IPS-18a (cell line): ENCODE measurements around the gene SCP2D1.
"Not testable (repeated sequence)": the region's sequence is repeated elsewhere in the genome, so short reads cannot be mapped to it uniquely, and the experiment has no call there.

Experiments used
- H3K27ac ChIP-seq: one replicate; pipeline ENCODE4 v1.5.1; 2013; ENCODE audit warnings: low read length
- H3K27me3 ChIP-seq: one replicate; pipeline ENCODE4 v1.6.1; 2013; ENCODE audit warnings: mild to moderate bottlenecking, low read length; ENCODE audit not compliant: control insufficient read depth, insufficient read depth
- H3K36me3 ChIP-seq: one replicate; pipeline ENCODE4 v1.6.1; 2013; ENCODE audit warnings: low read depth, low read length; ENCODE audit not compliant: control insufficient read depth
- H3K4me1 ChIP-seq: one replicate; pipeline ENCODE4 v1.6.1; 2013; ENCODE audit warnings: low read depth, low read length; ENCODE audit not compliant: control insufficient read depth
- H3K4me3 ChIP-seq: one replicate; pipeline ENCODE4 v1.5.1; 2013; ENCODE audit warnings: low read length
- H3K9ac ChIP-seq: one replicate; pipeline ENCODE4 v1.6.1; 2013; ENCODE audit warnings: mild to moderate bottlenecking, low read length, moderate library complexity
- H3K9me3 ChIP-seq: one replicate; pipeline ENCODE4 v1.6.1; 2013; ENCODE audit warnings: low read depth, low read length; ENCODE audit not compliant: control insufficient read depth

The SCP2D1 gene

DNA sequence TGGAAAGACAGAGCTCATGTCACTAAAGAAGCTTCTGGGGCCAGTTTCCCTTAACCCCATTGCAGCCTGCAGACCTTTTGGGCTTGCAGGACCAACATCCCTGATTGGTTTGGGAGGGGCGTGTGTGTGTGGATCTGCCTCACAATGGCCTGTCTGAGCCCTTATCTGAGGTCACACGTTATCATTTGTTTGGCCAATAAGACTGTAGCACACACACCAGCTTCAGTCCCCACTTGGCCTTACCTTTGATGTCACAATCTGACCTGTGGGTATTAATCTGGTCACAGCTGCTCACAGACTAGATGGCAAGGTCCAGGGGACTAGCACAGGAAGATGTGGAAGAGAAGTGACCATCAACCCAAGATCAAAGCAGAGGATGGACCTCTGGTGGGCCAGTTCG is at the start of gene SCP2D1:
SCP2D1 (plus strand) TSS at position 301 of the 400 bp plus-strand sequence; CDS start at position 334, 33 bp downstream.
- H3K27me3 ChIP-seq = no peaks in the 10 kb centered on the region
- H3K27ac ChIP-seq = no peak within 1 kb of the TSS
- no peaks in the 10 kb centered on the region for H3K4me1 ChIP-seq
- H3K4me3 ChIP-seq = no peak within 1 kb of the TSS
- no peaks in the 10 kb centered on the region for H3K9me3 ChIP-seq
- no peaks in the 10 kb centered on the region for H3K36me3 ChIP-seq
- H3K9ac ChIP-seq = no peak within 1 kb of the TSS

DNA sequence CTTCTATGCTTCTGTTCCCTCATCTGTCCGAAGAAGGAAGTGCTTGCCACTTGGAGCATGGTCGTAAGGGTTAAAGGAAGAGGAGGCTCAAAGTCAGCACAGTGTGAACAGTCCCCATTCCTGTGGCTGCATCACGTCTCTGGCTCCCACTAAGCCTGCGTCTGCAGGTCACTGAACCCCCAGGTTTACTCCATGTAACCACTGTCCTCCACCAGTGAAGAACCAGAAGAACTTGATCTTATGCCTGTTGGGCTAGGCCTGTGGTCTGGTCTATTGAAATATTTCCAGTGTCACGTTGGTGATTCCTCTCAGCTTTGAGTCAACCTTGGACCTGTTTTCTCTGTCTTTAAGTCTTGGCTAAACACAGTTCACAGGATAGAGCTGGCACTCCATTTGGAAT is 45.9 kb upstream of the SCP2D1 start:
- H3K36me3 ChIP-seq = no peaks in the 10 kb centered on the region
- H3K4me1 ChIP-seq = no peaks in the 10 kb centered on the region
- no peak overlapping the region for H3K4me3 ChIP-seq
- H3K9ac ChIP-seq = no peak overlapping the region
- no peak overlapping the region for H3K27ac ChIP-seq
- no peaks in the 10 kb centered on the region for H3K27me3 ChIP-seq
- H3K9me3 ChIP-seq = no peaks in the 10 kb centered on the region

GRCh38 chr20:18773566-18773965 is 40.0 kb upstream of the SCP2D1 start:
- H3K4me3 ChIP-seq = no peak overlapping the region
- H3K9ac ChIP-seq = no peak overlapping the region
- H3K27ac ChIP-seq = no peak overlapping the region
- H3K36me3 ChIP-seq = no peaks in the 10 kb centered on the region
- no peaks in the 10 kb centered on the region for H3K9me3 ChIP-seq
- no peaks in the 10 kb centered on the region for H3K27me3 ChIP-seq
- no peaks in the 10 kb centered on the region for H3K4me1 ChIP-seq

GRCh38 chr20:18774207-18774606 is 39.4 kb upstream of the SCP2D1 start:
- no peaks in the 10 kb centered on the region for H3K27me3 ChIP-seq
- no peaks in the 10 kb centered on the region for H3K36me3 ChIP-seq
- no peaks in the 10 kb centered on the region for H3K9me3 ChIP-seq
- no peak overlapping the region for H3K4me3 ChIP-seq
- H3K4me1 ChIP-seq = no peaks in the 10 kb centered on the region
- H3K9ac ChIP-seq = no peak overlapping the region
- H3K27ac ChIP-seq = no peak overlapping the region

DNA sequence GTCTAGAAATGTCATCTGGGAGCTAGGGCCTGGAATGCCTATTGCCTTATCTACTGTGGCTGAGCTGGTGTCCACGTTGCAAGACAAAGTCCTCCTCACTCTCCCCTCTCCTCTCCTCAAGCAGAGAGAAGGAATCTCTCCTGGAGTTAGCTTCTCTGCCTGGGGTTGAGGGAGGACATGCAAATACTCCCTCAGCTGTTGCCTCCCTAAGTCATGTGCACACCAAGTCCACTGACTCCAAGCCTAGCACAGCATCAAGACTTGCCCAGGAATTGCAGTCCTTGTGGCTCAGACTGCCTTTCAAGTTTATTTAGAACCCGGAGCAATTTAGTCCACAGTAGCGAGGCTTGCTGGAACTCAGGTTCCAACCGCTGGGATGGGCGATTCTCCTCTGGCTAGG is 38.0 kb upstream of the SCP2D1 start:
- H3K27me3 ChIP-seq = no peaks in the 10 kb centered on the region
- no peak overlapping the region for H3K9ac ChIP-seq
- no peak overlapping the region for H3K27ac ChIP-seq
- no peak overlapping the region for H3K4me3 ChIP-seq
- H3K9me3 ChIP-seq = no peaks in the 10 kb centered on the region
- H3K4me1 ChIP-seq = no peaks in the 10 kb centered on the region
- H3K36me3 ChIP-seq = no peaks in the 10 kb centered on the region

DNA sequence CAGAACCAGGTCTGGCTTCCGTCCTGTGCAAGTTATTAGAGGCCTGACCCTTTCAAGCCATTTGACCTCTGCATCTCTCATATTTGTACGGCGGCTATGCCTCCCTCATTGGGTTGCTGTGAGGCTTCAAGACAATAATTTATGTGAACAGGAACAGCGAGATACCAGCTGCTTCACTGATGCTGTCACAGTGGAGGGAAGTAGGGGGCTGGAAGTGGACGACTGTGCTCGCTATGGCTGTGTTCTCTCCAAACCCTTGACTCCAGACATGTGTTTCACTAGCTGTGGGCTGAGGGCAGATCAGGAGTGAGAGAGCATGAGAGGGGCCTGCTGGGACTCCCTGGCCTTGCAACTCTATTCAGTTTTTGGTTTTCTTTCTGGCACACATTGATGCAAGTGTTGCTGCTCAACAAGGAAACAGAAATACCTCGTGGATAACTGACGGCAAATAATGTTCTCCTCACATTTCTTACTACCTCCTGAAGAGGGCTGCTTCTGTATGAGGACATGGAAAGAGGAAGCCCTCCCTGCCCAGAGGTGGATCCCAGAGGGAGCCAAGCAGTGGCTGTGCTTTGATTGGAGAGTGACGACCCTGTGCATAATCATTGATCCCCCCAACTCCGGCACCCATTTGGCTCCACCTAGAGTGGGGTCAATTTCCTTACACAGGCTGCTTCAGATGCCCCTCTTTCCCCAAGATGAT is 34.7 kb upstream of the SCP2D1 start:
- no peaks in the 10 kb centered on the region for H3K27me3 ChIP-seq
- no peak overlapping the region for H3K9ac ChIP-seq
- no peak overlapping the region for H3K4me3 ChIP-seq
- H3K36me3 ChIP-seq = no peaks in the 10 kb centered on the region
- H3K9me3 ChIP-seq = no peaks in the 10 kb centered on the region
- H3K4me1 ChIP-seq = no peaks in the 10 kb centered on the region
- H3K27ac ChIP-seq = no peak overlapping the region

DNA sequence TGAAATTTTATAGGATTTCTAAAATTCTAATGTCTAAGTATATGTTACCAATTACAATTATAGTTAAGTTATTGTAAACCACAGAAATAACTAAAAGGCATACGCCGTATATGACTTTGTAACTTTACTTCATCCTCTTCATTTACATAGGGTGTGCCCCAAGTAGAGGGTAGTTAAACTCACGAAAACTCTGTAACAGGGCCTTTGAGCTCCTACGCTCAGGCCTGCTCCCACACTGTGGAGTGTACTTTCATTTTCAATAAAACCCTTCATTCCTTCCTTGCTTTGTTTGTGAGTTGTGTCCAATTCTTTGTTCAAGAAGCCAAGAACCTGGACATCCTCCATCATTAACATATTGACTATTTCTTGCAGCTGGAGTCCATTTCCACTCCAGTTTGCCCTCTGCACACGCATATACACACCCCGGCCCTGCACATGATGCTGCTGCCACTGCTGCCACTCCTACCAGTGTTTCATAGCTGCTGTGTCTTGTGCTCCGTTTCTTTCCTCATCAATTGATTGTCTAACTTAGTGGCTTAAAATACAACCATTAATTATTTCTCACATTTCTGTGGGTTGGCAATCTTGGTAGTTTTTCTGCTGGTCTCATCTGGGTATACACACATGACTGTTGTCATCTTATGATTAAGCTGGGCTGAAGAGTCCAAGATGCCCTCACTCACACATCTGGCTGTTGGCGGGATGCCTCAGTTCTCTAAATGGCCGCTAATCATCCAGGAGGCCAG is 33.0 kb upstream of the SCP2D1 start:
- H3K9me3 ChIP-seq = no peaks in the 10 kb centered on the region
- H3K4me3 ChIP-seq = no peak overlapping the region
- H3K27ac ChIP-seq = no peak overlapping the region
- no peaks in the 10 kb centered on the region for H3K4me1 ChIP-seq
- no peaks in the 10 kb centered on the region for H3K36me3 ChIP-seq
- no peaks in the 10 kb centered on the region for H3K27me3 ChIP-seq
- H3K9ac ChIP-seq = no peak overlapping the region

GRCh38 chr20:18781509-18781908 is 32.1 kb upstream of the SCP2D1 start:
- Histone ChIP-seq H3K9ac (no peak overlapping the region), H3K27me3 (no peaks in the 10 kb centered on the region), H3K4me3 (no peak overlapping the region), H3K36me3 (no peaks in the 10 kb centered on the region), H3K27ac (no peak overlapping the region), H3K4me1 (no peaks in the 10 kb centered on the region), H3K9me3 (no peaks in the 10 kb centered on the region)

DNA sequence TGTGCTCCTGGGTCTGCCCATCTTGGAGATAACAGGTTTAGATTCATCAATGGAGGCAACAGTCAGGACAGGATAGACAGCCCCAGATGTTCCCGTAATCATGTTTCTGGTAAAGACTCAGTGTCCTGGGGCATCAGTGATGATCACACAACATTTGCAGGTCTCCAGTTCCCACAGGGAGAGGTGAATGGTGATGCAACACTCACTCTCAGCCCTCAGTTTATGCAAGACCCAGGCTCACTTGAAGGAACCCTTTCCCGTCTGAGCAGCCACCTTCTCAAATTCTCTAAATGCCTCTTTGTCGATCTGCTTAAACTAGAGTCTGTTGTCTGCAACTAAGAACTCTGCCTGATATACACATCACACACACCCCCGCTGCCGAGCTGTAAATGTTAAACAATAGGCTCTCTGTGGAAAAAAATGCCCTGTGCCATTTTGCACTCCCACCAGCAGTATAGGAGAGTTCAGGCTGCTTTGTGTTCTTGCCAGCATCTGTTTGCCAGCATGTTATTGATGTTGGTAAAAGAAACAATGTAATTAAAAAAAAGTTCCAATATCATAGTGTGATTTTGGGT is 30.1 kb upstream of the SCP2D1 start:
- Histone ChIP-seq H3K9me3 (no peaks in the 10 kb centered on the region), H3K9ac (no peak overlapping the region), H3K4me3 (no peak overlapping the region), H3K27me3 (no peaks in the 10 kb centered on the region), H3K4me1 (no peaks in the 10 kb centered on the region), H3K36me3 (no peaks in the 10 kb centered on the region), H3K27ac (no peak overlapping the region)

- H3K27ac ChIP-seq, H3K9ac ChIP-seq, H3K4me3 ChIP-seq, H3K9me3 ChIP-seq, H3K4me1 ChIP-seq, H3K36me3 ChIP-seq: not testable (repeated sequence)
- peaks cover 18% of the 10 kb centered on the region for H3K27me3 ChIP-seq
These were observed 26.5 kb upstream of the SCP2D1 start for GRCh38 chr20:18787046-18787445.

GRCh38 chr20:18788021-18788420 is 25.6 kb upstream of the SCP2D1 start:
- H3K4me1 ChIP-seq = no peaks in the 10 kb centered on the region
- H3K9me3 ChIP-seq = no peaks in the 10 kb centered on the region
- H3K27me3 ChIP-seq = peaks cover 21% of the 10 kb centered on the region
- no peak overlapping the region for H3K27ac ChIP-seq
- no peak overlapping the region for H3K4me3 ChIP-seq
- H3K9ac ChIP-seq = no peak overlapping the region
- H3K36me3 ChIP-seq = no peaks in the 10 kb centered on the region
